ENCODE measurements around the gene FALEC.
A peak's percentile ranks its signal among the peaks of the same experiment; 100 is the strongest.

Gene FALEC

GRCh38 chr1:150515328-150516049 lies at the start of gene FALEC:
Gene FALEC, plus strand, starts transcription at chr1:150515752.
- H3K4me1 Mint-ChIP-seq = peaks cover 29% of the 10 kb centered on the region
- peaks cover 27% of the 10 kb centered on the region for H3K36me3 Mint-ChIP-seq
- ATAC-seq = peak; percentile 99
- no peaks in the 10 kb centered on the region for H3K9me3 Mint-ChIP-seq
- H3K27me3 Mint-ChIP-seq = no peaks in the 10 kb centered on the region
- H3K4me3 Mint-ChIP-seq = peak within 1 kb of the TSS; percentile 82
- H3K27ac Mint-ChIP-seq = peak within 1 kb of the TSS; percentile 77

- Mint-ChIP-seq H3K4me1 (peaks cover 8% of the 10 kb centered on the region), H3K36me3 (peaks cover 36% of the 10 kb centered on the region), H3K4me3 (no peak overlapping the region), H3K27ac (no peak overlapping the region), H3K27me3 (no peaks in the 10 kb centered on the region), H3K9me3 (no peaks in the 10 kb centered on the region)
- no peak for ATAC-seq
These were observed 48.6 kb upstream of the FALEC start for GRCh38 chr1:150466964-150467363.

GRCh38 chr1:150469291-150469690 lies 46.3 kb upstream of the FALEC start:
- Mint-ChIP-seq H3K9me3 (no peaks in the 10 kb centered on the region), H3K27ac (no peak overlapping the region), H3K36me3 (peaks cover 49% of the 10 kb centered on the region), H3K27me3 (no peaks in the 10 kb centered on the region), H3K4me3 (no peak overlapping the region), H3K4me1 (peaks cover 6% of the 10 kb centered on the region)
- ATAC-seq = no peak

GRCh38 chr1:150472601-150473200 lies 42.9 kb upstream of the FALEC start:
- Mint-ChIP-seq H3K27me3 (no peaks in the 10 kb centered on the region), H3K4me3 (no peak overlapping the region), H3K36me3 (peaks cover 38% of the 10 kb centered on the region), H3K27ac (no peak overlapping the region), H3K4me1 (peaks cover 25% of the 10 kb centered on the region), H3K9me3 (no peaks in the 10 kb centered on the region)
- ATAC-seq = peak; percentile 24

GRCh38 chr1:150473659-150474058 lies 41.9 kb upstream of the FALEC start:
- Mint-ChIP-seq H3K4me1 (peaks cover 31% of the 10 kb centered on the region), H3K36me3 (peaks cover 38% of the 10 kb centered on the region), H3K9me3 (no peaks in the 10 kb centered on the region), H3K27me3 (no peaks in the 10 kb centered on the region), H3K4me3 (no peak overlapping the region), H3K27ac (peak overlapping the region; percentile 63)
- no peak for ATAC-seq

- Mint-ChIP-seq H3K9me3 (no peaks in the 10 kb centered on the region), H3K36me3 (peaks cover 38% of the 10 kb centered on the region), H3K4me3 (no peak overlapping the region), H3K27me3 (no peaks in the 10 kb centered on the region), H3K27ac (peak overlapping the region; percentile 63), H3K4me1 (peaks cover 31% of the 10 kb centered on the region)
- no peak for ATAC-seq
These were observed 40.7 kb upstream of the FALEC start for GRCh38 chr1:150474869-150475268.

- Mint-ChIP-seq H3K27me3 (no peaks in the 10 kb centered on the region), H3K36me3 (peaks cover 20% of the 10 kb centered on the region), H3K9me3 (no peaks in the 10 kb centered on the region), H3K27ac (peak overlapping the region; percentile 9), H3K4me1 (peaks cover 31% of the 10 kb centered on the region), H3K4me3 (no peak overlapping the region)
- no peak for ATAC-seq
These were observed 38.8 kb upstream of the FALEC start for GRCh38 chr1:150476754-150477153.

- Mint-ChIP-seq H3K27me3 (no peaks in the 10 kb centered on the region), H3K4me3 (no peak overlapping the region), H3K27ac (peak overlapping the region; percentile 9), H3K4me1 (peaks cover 31% of the 10 kb centered on the region), H3K9me3 (no peaks in the 10 kb centered on the region), H3K36me3 (peaks cover 14% of the 10 kb centered on the region)
- ATAC-seq = no peak
These were observed 38.2 kb upstream of the FALEC start for GRCh38 chr1:150477320-150477719.

GRCh38 chr1:150477733-150478132 lies 37.8 kb upstream of the FALEC start:
- Mint-ChIP-seq H3K4me3 (no peak overlapping the region), H3K4me1 (peaks cover 31% of the 10 kb centered on the region), H3K9me3 (no peaks in the 10 kb centered on the region), H3K27ac (peak overlapping the region; percentile 9), H3K36me3 (peaks cover 10% of the 10 kb centered on the region), H3K27me3 (no peaks in the 10 kb centered on the region)
- no peak for ATAC-seq

GRCh38 chr1:150479370-150479769 lies 36.2 kb upstream of the FALEC start:
- ATAC-seq = no peak
- Mint-ChIP-seq H3K9me3 (no peaks in the 10 kb centered on the region), H3K27me3 (no peaks in the 10 kb centered on the region), H3K27ac (no peak overlapping the region), H3K36me3 (peaks cover 2% of the 10 kb centered on the region), H3K4me3 (no peak overlapping the region), H3K4me1 (peaks cover 28% of the 10 kb centered on the region)

- H3K4me1 Mint-ChIP-seq = peaks cover 28% of the 10 kb centered on the region
- H3K27me3 Mint-ChIP-seq = no peaks in the 10 kb centered on the region
- ATAC-seq = no peak
- H3K4me3 Mint-ChIP-seq = no peak overlapping the region
- no peaks in the 10 kb centered on the region for H3K9me3 Mint-ChIP-seq
- H3K27ac Mint-ChIP-seq = no peak overlapping the region
- no peaks in the 10 kb centered on the region for H3K36me3 Mint-ChIP-seq
These were observed 35.6 kb upstream of the FALEC start for GRCh38 chr1:150479927-150480352.

- Mint-ChIP-seq H3K4me3 (no peak overlapping the region), H3K9me3 (no peaks in the 10 kb centered on the region), H3K4me1 (peaks cover 26% of the 10 kb centered on the region), H3K27me3 (no peaks in the 10 kb centered on the region), H3K36me3 (peaks cover 10% of the 10 kb centered on the region), H3K27ac (peak overlapping the region; percentile 35)
- no peak for ATAC-seq
These were observed 31.1 kb upstream of the FALEC start for GRCh38 chr1:150484431-150484830.

- peaks cover 26% of the 10 kb centered on the region for H3K4me1 Mint-ChIP-seq
- H3K27me3 Mint-ChIP-seq = no peaks in the 10 kb centered on the region
- ATAC-seq = no peak
- H3K36me3 Mint-ChIP-seq = peaks cover 12% of the 10 kb centered on the region
- no peak overlapping the region for H3K4me3 Mint-ChIP-seq
- H3K9me3 Mint-ChIP-seq = no peaks in the 10 kb centered on the region
- H3K27ac Mint-ChIP-seq = peak overlapping the region; percentile 35
These were observed 30.7 kb upstream of the FALEC start for GRCh38 chr1:150484861-150485260.

GRCh38 chr1:150486966-150487762 lies 28.4 kb upstream of the FALEC start, which contains the start of gene TARS2:
Gene TARS2, plus strand, starts transcription at chr1:150487419. Its CDS starts 32 bp downstream, at chr1:150487451.
- Mint-ChIP-seq H3K4me1 (peaks cover 26% of the 10 kb centered on the region), H3K36me3 (peaks cover 31% of the 10 kb centered on the region), H3K27me3 (no peaks in the 10 kb centered on the region), H3K9me3 (no peaks in the 10 kb centered on the region), H3K4me3 (peak within 1 kb of the TSS; percentile 98), H3K27ac (peak within 1 kb of the TSS; percentile 99)
- peak; percentile 100 for ATAC-seq

- peak overlapping the region; percentile 98 for H3K4me3 Mint-ChIP-seq
- no peak for ATAC-seq
- no peaks in the 10 kb centered on the region for H3K27me3 Mint-ChIP-seq
- peaks cover 36% of the 10 kb centered on the region for H3K36me3 Mint-ChIP-seq
- peak overlapping the region; percentile 99 for H3K27ac Mint-ChIP-seq
- H3K9me3 Mint-ChIP-seq = no peaks in the 10 kb centered on the region
- H3K4me1 Mint-ChIP-seq = peaks cover 26% of the 10 kb centered on the region
These were observed 27.8 kb upstream of the FALEC start for GRCh38 chr1:150487763-150488115.

Data from stimulated activated memory B cell treated with anti-CD40 and anti-IgM and Interleukin-4, amounts not matched to agents 10 μg/mL and 1 μg/mL and 100 μg/mL, for 72 hours (primary cell).